Calu3 (cell line): ENCODE data around the gene SNX1. TPM values are rescaled to one million over a fixed set of nuclear protein-coding genes. Genes with fewer than 3 reads are reported as not detected.
A peak's percentile ranks its signal among the peaks of the same experiment; 100 is the strongest.

Source experiments
- BruUV-seq: library from RNA; stranded (reverse); fragments of 400-500 nt; replicated peaks from 2 replicates; lab custom pipeline; 2021; lab: Mats Ljungman, UMichigan
- CTCF ChIA-PET: fragments of 300-600 bp; sonication (Branson Sonifier 250); formaldehyde crosslinking; loops from one replicate; lab custom pipeline; 2022; ENCODE audit warnings: antibody characterized with exemption; lab: Charles Lee
- DNase-seq: peaks from one replicate; pipeline ENCODE4 v3.0.0; 2022
- H3K27ac Mint-ChIP-seq: one replicate; pipeline ENCODE4 v1.8.0; 2022; ENCODE audit warnings: mixed read lengths; ENCODE audit not compliant: unreplicated experiment
- H3K27me3 Mint-ChIP-seq: one replicate; pipeline ENCODE4 v1.8.0; 2022; ENCODE audit warnings: mixed read lengths; ENCODE audit not compliant: unreplicated experiment
- H3K36me3 Mint-ChIP-seq: one replicate; pipeline ENCODE4 v1.8.0; 2022; ENCODE audit warnings: mild to moderate bottlenecking, moderate library complexity, mixed read lengths; ENCODE audit not compliant: insufficient read depth, unreplicated experiment
- H3K4me1 Mint-ChIP-seq: one replicate; pipeline ENCODE4 v1.8.0; 2022; ENCODE audit warnings: mild to moderate bottlenecking, low read depth, mixed read lengths; ENCODE audit not compliant: unreplicated experiment
- H3K4me3 Mint-ChIP-seq: one replicate; pipeline ENCODE4 v1.8.0; 2022; ENCODE audit warnings: mild to moderate bottlenecking, low read depth, moderate library complexity, mixed read lengths; ENCODE audit not compliant: unreplicated experiment
- H3K9me3 Mint-ChIP-seq: one replicate; pipeline ENCODE4 v1.8.0; 2022; ENCODE audit warnings: low read depth, mixed read lengths; ENCODE audit not compliant: unreplicated experiment
- intact Hi-C: fragments of 100-400 bp; cut with micrococcal nuclease; formaldehyde crosslinking; loops from one replicate; pipeline ENCODE4 v1.10.0; 2022; ENCODE audit not compliant: unreplicated experiment
- total RNA-seq: library from RNA; stranded (reverse); gene quantifications from 2 replicates; pipeline ENCODE4 v1.2.3, GENCODE V29; 2022
- TF ChIP-seq, protein P1 (sequence below): fragments of 200-600 bp; IDR thresholded peaks from one replicate; pipeline ENCODE4 v1.8.0; 2022; ENCODE audit warnings: antibody characterized with exemption; ENCODE audit not compliant: unreplicated experiment

The SNX1 gene
- total RNA-seq, 1 experiment from 2014 or later: 108 TPM

DNA sequence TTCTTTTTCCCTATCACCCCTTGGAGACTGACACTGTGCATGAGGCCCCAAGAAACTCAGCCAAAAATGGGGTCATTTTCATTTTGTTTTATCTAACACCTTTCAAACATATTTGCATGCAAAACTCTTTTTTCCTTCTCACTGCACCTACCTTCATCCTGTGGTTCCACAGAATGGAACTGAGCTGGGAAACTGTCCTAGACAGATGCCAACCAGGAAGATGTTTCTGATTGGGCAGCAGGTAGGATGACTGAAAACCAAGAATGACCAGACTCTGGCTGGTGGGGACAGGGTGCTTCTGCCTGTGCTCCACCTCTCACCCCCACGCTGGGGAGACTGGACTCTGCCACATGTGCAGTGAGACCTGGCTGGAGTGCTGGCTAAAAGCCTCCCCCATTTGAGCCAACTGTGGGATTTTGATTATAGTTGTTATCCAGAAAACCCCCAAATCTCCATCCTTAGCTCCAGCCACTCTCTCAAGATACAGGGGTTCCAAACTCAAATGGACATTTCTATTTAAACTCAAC, 61.9 kb downstream of the SNX1 start:
- no peak for DNase-seq
- TF ChIP-seq, protein P1, sequence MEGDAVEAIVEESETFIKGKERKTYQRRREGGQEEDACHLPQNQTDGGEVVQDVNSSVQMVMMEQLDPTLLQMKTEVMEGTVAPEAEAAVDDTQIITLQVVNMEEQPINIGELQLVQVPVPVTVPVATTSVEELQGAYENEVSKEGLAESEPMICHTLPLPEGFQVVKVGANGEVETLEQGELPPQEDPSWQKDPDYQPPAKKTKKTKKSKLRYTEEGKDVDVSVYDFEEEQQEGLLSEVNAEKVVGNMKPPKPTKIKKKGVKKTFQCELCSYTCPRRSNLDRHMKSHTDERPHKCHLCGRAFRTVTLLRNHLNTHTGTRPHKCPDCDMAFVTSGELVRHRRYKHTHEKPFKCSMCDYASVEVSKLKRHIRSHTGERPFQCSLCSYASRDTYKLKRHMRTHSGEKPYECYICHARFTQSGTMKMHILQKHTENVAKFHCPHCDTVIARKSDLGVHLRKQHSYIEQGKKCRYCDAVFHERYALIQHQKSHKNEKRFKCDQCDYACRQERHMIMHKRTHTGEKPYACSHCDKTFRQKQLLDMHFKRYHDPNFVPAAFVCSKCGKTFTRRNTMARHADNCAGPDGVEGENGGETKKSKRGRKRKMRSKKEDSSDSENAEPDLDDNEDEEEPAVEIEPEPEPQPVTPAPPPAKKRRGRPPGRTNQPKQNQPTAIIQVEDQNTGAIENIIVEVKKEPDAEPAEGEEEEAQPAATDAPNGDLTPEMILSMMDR: no peak
- no peaks in the 10 kb centered on the region for H3K9me3 Mint-ChIP-seq
- H3K36me3 Mint-ChIP-seq: peaks cover 98% of the 10 kb centered on the region
- H3K27me3 Mint-ChIP-seq: peaks cover 13% of the 10 kb centered on the region
- peak overlapping the region; percentile 54 for H3K27ac Mint-ChIP-seq
- peaks cover 39% of the 10 kb centered on the region for H3K4me1 Mint-ChIP-seq
- CTCF ChIA-PET: no interaction called here
- H3K4me3 Mint-ChIP-seq: no peak overlapping the region
- BruUV-seq: no TSS peak
- intact Hi-C loops: loop anchor here (10.0 kb wide), 1 partner anchor 63 kb away; the partner anchor contains the start of genes CIAO2A and SNX1

DNA sequence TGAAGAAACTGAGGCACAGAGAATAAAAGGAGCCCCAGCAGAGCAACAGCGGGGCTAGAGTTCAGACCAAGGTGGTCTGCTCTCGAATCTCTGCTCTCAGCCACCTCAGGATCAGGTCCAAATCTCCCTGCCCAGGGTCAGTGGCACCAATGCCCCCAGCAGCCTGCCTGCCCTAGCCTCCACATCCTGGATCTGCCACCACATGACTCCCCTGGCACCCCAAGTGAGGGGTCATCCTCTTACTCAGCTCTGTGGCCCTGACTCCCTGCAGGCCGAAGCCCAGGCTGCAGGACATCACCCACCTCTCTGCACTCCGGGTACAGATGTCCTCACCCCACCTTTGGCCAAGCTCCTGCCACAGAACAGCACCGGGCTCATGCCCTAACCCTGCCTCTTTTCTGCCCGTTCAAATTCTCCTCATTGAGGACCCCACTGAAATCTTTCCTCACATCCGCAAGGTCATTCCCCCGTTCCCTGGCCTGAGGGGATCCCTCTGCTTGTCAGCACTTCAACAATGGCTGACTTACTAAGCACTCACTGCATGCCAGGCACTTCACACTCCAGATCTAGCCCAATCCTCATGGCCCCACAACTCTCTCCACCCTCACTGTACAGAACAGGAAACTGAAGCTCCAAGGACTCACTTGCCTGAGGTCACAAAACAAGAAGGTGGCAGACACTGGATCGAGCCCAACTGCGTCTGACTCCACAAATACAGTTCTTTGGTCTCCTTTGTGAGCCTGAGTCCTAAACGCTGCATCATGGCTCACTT, 62.8 kb downstream of the SNX1 start:
- Mint-ChIP-seq H3K4me3 (peak overlapping the region; percentile 6), H3K4me1 (peaks cover 38% of the 10 kb centered on the region), H3K27me3 (peaks cover 5% of the 10 kb centered on the region), H3K27ac (peak overlapping the region; percentile 54), H3K36me3 (peaks cover 96% of the 10 kb centered on the region), H3K9me3 (no peaks in the 10 kb centered on the region)
- no TSS peak for BruUV-seq
- TF ChIP-seq, protein P1: no peak
- intact Hi-C loops: loop anchor here (10.0 kb wide), 1 partner anchor 64 kb away; the partner anchor contains the start of genes CIAO2A and SNX1
- CTCF ChIA-PET: no interaction called here
- no peak for DNase-seq

DNA sequence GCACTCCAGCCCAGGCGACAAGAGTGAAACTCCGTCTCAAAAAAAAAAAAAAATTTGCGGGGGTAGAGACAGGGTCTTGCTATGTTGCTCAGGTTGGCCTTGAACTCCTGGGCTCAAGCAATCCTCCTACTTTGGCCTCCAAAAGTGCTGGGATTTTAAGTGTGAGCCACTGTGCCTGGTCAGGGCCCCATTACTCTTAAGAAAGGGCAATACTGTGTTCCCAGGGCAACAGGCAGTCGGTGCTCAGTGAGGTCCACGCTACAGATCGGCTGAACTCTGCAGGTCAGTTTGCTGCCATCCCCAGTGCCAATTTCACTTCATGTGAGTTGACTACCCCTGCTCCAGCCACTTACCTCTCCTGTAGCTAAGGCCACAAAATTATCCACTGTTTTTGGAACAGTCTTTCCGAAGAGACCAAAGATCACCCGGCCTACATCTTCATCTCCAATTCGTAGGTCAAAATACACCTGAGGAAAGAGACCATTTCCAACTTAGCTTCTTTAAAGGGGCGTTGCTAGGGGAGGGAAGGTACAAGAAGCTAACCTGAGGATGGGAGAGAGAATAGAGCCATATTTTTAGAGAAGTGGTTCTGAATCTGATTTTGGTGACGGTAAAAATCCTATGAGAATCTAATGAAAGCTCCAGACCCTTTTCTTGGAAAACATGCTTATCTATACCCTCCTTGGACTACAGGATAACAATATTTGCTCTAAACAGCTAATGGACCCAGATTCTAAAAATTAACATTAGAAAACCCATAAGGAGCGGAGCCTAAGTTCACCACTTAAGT, 66.1 kb downstream of the SNX1 start:
- TF ChIP-seq, protein P1: no peak
- Mint-ChIP-seq H3K27me3 (no peaks in the 10 kb centered on the region), H3K27ac (peak overlapping the region; percentile 90), H3K4me3 (peak overlapping the region; percentile 91), H3K36me3 (peaks cover 67% of the 10 kb centered on the region), H3K9me3 (no peaks in the 10 kb centered on the region), H3K4me1 (peaks cover 41% of the 10 kb centered on the region)
- CTCF ChIA-PET: interaction anchor here (0.6 to 1.6 kb wide), 3 partner anchors 9 to 192 kb away, joined by 3 to 10 read pairs (median 3); no protein-coding TSS in a partner anchor
- DNase-seq: no peak
- intact Hi-C loops: no loop called here
- TSS peak; percentile 83 for BruUV-seq

DNA sequence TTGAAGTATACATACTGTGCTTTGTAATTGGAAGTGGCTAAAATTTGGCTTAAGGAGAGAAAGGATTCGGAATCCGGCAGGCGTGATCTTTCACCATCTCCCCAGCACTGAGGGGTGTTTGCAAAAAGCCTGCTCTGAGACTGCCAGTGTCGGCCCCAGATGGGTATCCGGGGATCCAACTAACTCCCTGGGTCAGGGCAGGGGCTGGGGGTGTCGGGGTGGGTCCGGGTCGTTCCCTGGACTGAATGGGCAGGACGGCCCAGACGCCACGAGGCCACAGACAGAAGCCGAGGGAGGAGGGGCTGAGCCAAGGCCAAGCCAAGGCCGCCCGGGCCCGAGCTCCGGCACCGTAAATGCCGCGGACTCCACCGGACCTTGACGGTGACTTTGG, 66.7 kb downstream of the SNX1 start:
- no peak for DNase-seq
- no peaks in the 10 kb centered on the region for H3K9me3 Mint-ChIP-seq
- TF ChIP-seq, protein P1: no peak
- peak overlapping the region; percentile 91 for H3K4me3 Mint-ChIP-seq
- peaks cover 41% of the 10 kb centered on the region for H3K4me1 Mint-ChIP-seq
- intact Hi-C loops: no loop called here
- H3K36me3 Mint-ChIP-seq: peaks cover 61% of the 10 kb centered on the region
- BruUV-seq: no TSS peak
- peak overlapping the region; percentile 90 for H3K27ac Mint-ChIP-seq
- CTCF ChIA-PET: interaction anchor here (0.5 to 1.6 kb wide), 4 partner anchors 9 to 217 kb away, joined by 3 to 10 read pairs (median 4); partner anchors contain the start of gene CSNK1G1
- H3K27me3 Mint-ChIP-seq: no peaks in the 10 kb centered on the region
